Nephron progenitor cell (in vitro differentiated cells): ENCODE results near the gene CAND2.
"Not testable (repeated sequence)": the region's sequence is repeated elsewhere in the genome, so short reads cannot be mapped to it uniquely, and the experiment has no call there.

ENCODE experiments used
- DNase-seq: peaks from one replicate; pipeline ENCODE4 v3.0.0; 2021
- H3K27ac Mint-ChIP-seq: 2 replicates; pipeline ENCODE4 v1.8.0; 2021; ENCODE audit warnings: mild to moderate bottlenecking, moderate library complexity, mixed read lengths
- H3K27me3 Mint-ChIP-seq: 2 replicates; pipeline ENCODE4 v1.8.0; 2021; ENCODE audit warnings: mild to moderate bottlenecking, low read depth, mixed read lengths; ENCODE audit not compliant: poor library complexity
- H3K36me3 Mint-ChIP-seq: 2 replicates; pipeline ENCODE4 v1.8.0; 2021; ENCODE audit warnings: low read depth, mixed read lengths
- H3K4me1 Mint-ChIP-seq: 2 replicates; pipeline ENCODE4 v1.8.0; 2021; ENCODE audit warnings: mixed read lengths
- H3K4me3 Mint-ChIP-seq: 2 replicates; pipeline ENCODE4 v1.8.0; 2021; ENCODE audit warnings: mild to moderate bottlenecking, moderate library complexity, mixed read lengths
- H3K9me3 Mint-ChIP-seq: 2 replicates; pipeline ENCODE4 v1.8.0; 2021; ENCODE audit warnings: mild to moderate bottlenecking, moderate library complexity, mixed read lengths
- CTCF ChIP-seq: fragments of 200-600 bp; sonication (generic); IDR thresholded peaks from 2 replicates; pipeline ENCODE4 v1.5.0; 2021; ENCODE audit warnings: antibody characterized with exemption

CAND2 gene

GRCh38 chr3:12877040-12877439 is 80.6 kb downstream of the CAND2 start:
- Mint-ChIP-seq H3K27ac (no peak overlapping the region), H3K4me1 (peaks cover 42% of the 10 kb centered on the region), H3K9me3 (no peaks in the 10 kb centered on the region), H3K36me3 (no peaks in the 10 kb centered on the region), H3K4me3 (no peak overlapping the region), H3K27me3 (peaks cover 15% of the 10 kb centered on the region)
- TF ChIP-seq CTCF = no peak
- no peak for DNase-seq

- Mint-ChIP-seq H3K4me3 (no peak overlapping the region), H3K9me3 (no peaks in the 10 kb centered on the region), H3K4me1 (peaks cover 42% of the 10 kb centered on the region), H3K27ac (no peak overlapping the region), H3K27me3 (peaks cover 15% of the 10 kb centered on the region), H3K36me3 (no peaks in the 10 kb centered on the region)
- no peak for DNase-seq
- TF ChIP-seq CTCF = no peak
Measured at GRCh38 chr3:12878141-12878574, 81.7 kb downstream of the CAND2 start.

GRCh38 chr3:12878758-12879157 is 82.3 kb downstream of the CAND2 start:
- peaks cover 36% of the 10 kb centered on the region for H3K4me1 Mint-ChIP-seq
- not testable (repeated sequence) for H3K9me3 Mint-ChIP-seq, H3K4me3 Mint-ChIP-seq, H3K27ac Mint-ChIP-seq, DNase-seq, H3K36me3 Mint-ChIP-seq
- H3K27me3 Mint-ChIP-seq = peaks cover 12% of the 10 kb centered on the region

GRCh38 chr3:12879191-12879815 is 82.8 kb downstream of the CAND2 start:
- Mint-ChIP-seq H3K9me3 (no peaks in the 10 kb centered on the region), H3K4me3 (no peak overlapping the region), H3K36me3 (no peaks in the 10 kb centered on the region), H3K27ac (no peak overlapping the region), H3K4me1 (peaks cover 32% of the 10 kb centered on the region), H3K27me3 (peaks cover 10% of the 10 kb centered on the region)
- no peak for TF ChIP-seq CTCF
- DNase-seq = no peak

- H3K4me1 Mint-ChIP-seq = peaks cover 29% of the 10 kb centered on the region
- not testable (repeated sequence) for DNase-seq, H3K4me3 Mint-ChIP-seq, H3K9me3 Mint-ChIP-seq, H3K27ac Mint-ChIP-seq, H3K27me3 Mint-ChIP-seq, H3K36me3 Mint-ChIP-seq
Measured at GRCh38 chr3:12881858-12882257, 85.4 kb downstream of the CAND2 start.

- Mint-ChIP-seq H3K9me3 (no peaks in the 10 kb centered on the region), H3K27me3 (peaks cover 3% of the 10 kb centered on the region), H3K4me1 (peaks cover 30% of the 10 kb centered on the region), H3K36me3 (no peaks in the 10 kb centered on the region), H3K27ac (no peak overlapping the region), H3K4me3 (no peak overlapping the region)
- no peak for TF ChIP-seq CTCF
- no peak for DNase-seq
Measured at GRCh38 chr3:12882336-12883310, 86.1 kb downstream of the CAND2 start.
